Measurements from ENCODE around the gene FXYD1.

FXYD1 gene

GRCh38 chr19:35120898-35121297, 17.7 kb upstream of the FXYD1 start:
- ChIA-PET POLR2A (no interaction called here), CTCF (no interaction called here)
- DNase-seq (ENCODE audit: extremely low spot score): no peak
- TF ChIP-seq, protein P1, sequence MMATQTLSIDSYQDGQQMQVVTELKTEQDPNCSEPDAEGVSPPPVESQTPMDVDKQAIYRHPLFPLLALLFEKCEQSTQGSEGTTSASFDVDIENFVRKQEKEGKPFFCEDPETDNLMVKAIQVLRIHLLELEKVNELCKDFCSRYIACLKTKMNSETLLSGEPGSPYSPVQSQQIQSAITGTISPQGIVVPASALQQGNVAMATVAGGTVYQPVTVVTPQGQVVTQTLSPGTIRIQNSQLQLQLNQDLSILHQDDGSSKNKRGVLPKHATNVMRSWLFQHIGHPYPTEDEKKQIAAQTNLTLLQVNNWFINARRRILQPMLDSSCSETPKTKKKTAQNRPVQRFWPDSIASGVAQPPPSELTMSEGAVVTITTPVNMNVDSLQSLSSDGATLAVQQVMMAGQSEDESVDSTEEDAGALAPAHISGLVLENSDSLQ (IDR thresholded peaks at IDR 0.05): no peak
- TF ChIP-seq ZNF384 (IDR thresholded peaks at IDR 0.05) (no peak), FOXK2 (IDR thresholded peaks at IDR 0.05) (no peak), LEF1 (IDR thresholded peaks at IDR 0.05; ENCODE audit: borderline replicate concordance) (no peak), BHLHE40 (IDR thresholded peaks at IDR 0.05; ENCODE audit: borderline replicate concordance) (no peak), HDGF (IDR thresholded peaks at IDR 0.05; ENCODE audit: borderline replicate concordance) (no peak), L3MBTL2 (conservative IDR thresholded peaks at IDR 0.05) (no peak), CTBP1 (IDR thresholded peaks at IDR 0.05; ENCODE audit: borderline replicate concordance) (no peak), ELF4 (IDR thresholded peaks at IDR 0.05) (no peak), FOXA1 (IDR thresholded peaks at IDR 0.05) (no peak)

GRCh38 chr19:35122687-35123551, 15.7 kb upstream of the FXYD1 start:
- ChIA-PET POLR2A (no interaction called here), CTCF (no interaction called here)
- TF ChIP-seq CTBP1 (IDR thresholded peaks at IDR 0.05; ENCODE audit: borderline replicate concordance) (no peak), SUZ12 (IDR thresholded peaks at IDR 0.05) (no peak), BHLHE40 (IDR thresholded peaks at IDR 0.05; ENCODE audit: borderline replicate concordance) (no peak), FOXM1 (IDR thresholded peaks at IDR 0.05; ENCODE audit: borderline replicate concordance) (no peak), FOXA1 (IDR thresholded peaks at IDR 0.05) (no peak), ZNF384 (IDR thresholded peaks at IDR 0.05) (no peak), SP1 (IDR thresholded peaks at IDR 0.05) (no peak), FOXK2 (IDR thresholded peaks at IDR 0.05) (no peak), HDGF (IDR thresholded peaks at IDR 0.05; ENCODE audit: borderline replicate concordance) (no peak), ARNT (IDR thresholded peaks at IDR 0.05) (no peak), NFRKB (IDR thresholded peaks at IDR 0.05) (no peak), LEF1 (IDR thresholded peaks at IDR 0.05; ENCODE audit: borderline replicate concordance) (no peak), TARDBP (IDR thresholded peaks at IDR 0.05) (no peak), L3MBTL2 (conservative IDR thresholded peaks at IDR 0.05) (no peak)
- TF ChIP-seq, protein P1 (IDR thresholded peaks at IDR 0.05): no peak
- DNase-seq (ENCODE audit: extremely low spot score): no peak

DNA sequence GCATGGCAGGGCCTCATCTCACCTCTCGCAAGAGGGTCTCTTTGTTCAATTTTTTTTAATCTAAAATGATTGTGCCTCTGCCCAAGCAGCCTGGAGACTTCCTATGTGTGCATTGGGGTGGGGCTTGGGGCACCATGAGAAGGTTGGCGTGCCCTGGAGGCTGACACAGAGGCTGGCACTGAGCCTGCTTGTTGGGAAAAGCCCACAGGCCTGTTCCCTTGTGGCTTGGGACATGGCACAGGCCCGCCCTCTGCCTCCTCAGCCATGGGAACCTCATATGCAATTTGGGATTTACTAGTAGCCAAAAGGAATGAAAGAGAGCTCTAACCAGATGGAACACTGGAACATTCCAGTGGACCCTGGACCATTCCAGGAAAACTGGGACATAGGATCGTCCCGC, 15.1 kb upstream of the FXYD1 start:
- TF ChIP-seq, protein P1 (IDR thresholded peaks at IDR 0.05): no peak
- TF ChIP-seq ELF4 (IDR thresholded peaks at IDR 0.05): no peak
- no peak for TF ChIP-seq BHLHE40 (IDR thresholded peaks at IDR 0.05; ENCODE audit: borderline replicate concordance)
- no peak for TF ChIP-seq SUZ12 (IDR thresholded peaks at IDR 0.05)
- no peak for TF ChIP-seq NFRKB (IDR thresholded peaks at IDR 0.05)
- no peak for TF ChIP-seq L3MBTL2 (conservative IDR thresholded peaks at IDR 0.05)
- no peak for TF ChIP-seq FOXM1 (IDR thresholded peaks at IDR 0.05; ENCODE audit: borderline replicate concordance)
- no peak for TF ChIP-seq HDGF (IDR thresholded peaks at IDR 0.05; ENCODE audit: borderline replicate concordance)
- no peak for TF ChIP-seq FOXA1 (IDR thresholded peaks at IDR 0.05)
- ChIA-PET POLR2A (interaction anchor here (1.3 kb wide), 1 partner anchor 9 kb away, joined by 3 read pairs; no protein-coding TSS in a partner anchor), CTCF (interaction anchor here (1.2 kb wide), 1 partner anchor 13 kb away, joined by 3 read pairs; no protein-coding TSS in a partner anchor)
- no peak for DNase-seq (ENCODE audit: extremely low spot score)

GRCh38 chr19:35124098-35125060, 14.2 kb upstream of the FXYD1 start:
- CTCF ChIA-PET: interaction anchor here (0.8 to 1.2 kb wide), 4 partner anchors 9 to 80 kb away, joined by 3 to 4 read pairs (median 3); no protein-coding TSS in a partner anchor
- TF ChIP-seq L3MBTL2 (conservative IDR thresholded peaks at IDR 0.05) (peak; percentile 93), FOXK2 (IDR thresholded peaks at IDR 0.05) (no peak), SP1 (IDR thresholded peaks at IDR 0.05) (no peak), ELF4 (IDR thresholded peaks at IDR 0.05) (no peak)
- DNase-seq (ENCODE audit: extremely low spot score): peak; percentile 96
- POLR2A ChIA-PET: interaction anchor here (0.7 to 1.5 kb wide), 10 partner anchors 8 to 78 kb away, joined by 3 to 8 read pairs (median 4); no protein-coding TSS in a partner anchor

DNA sequence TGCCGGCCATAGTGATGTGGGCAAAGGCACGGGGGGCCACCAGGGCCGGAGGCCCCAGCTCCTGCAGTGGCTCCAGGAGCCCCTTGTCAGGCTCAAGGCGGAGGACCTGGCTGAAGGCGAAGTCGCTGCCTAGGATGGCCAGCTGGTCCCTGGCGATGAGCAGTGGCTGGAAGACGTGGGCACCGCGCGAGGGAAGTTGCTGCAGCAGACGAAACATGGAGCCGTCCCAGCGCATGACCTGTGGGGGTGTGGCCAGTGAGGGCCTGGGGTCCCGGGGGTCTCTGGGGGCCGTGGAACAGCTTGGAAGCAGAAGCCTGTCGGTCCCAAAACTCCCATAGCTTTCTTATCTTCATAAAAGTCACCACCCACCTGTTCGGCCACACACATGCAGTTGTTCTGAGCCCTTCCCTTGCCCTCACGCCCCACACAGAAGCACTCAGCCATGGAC, 13.3 kb upstream of the FXYD1 start:
- no peak for DNase-seq (ENCODE audit: extremely low spot score)
- POLR2A ChIA-PET: interaction anchor here (1.0 to 1.5 kb wide), 3 partner anchors 11 to 79 kb away, joined by 4 to 6 read pairs (median 4); no protein-coding TSS in a partner anchor
- CTCF ChIA-PET: interaction anchor here (1.2 kb wide), 1 partner anchor 10 kb away, joined by 3 read pairs; no protein-coding TSS in a partner anchor
- no peak for TF ChIP-seq ARNT (IDR thresholded peaks at IDR 0.05)
- no peak for TF ChIP-seq ELF4 (IDR thresholded peaks at IDR 0.05)
